ENCODE data around the gene TMEM131. TPM values are rescaled to one million over a fixed set of nuclear protein-coding genes. Genes with fewer than 3 reads are reported as not detected.

TMEM131 gene
- total RNA-seq, 1 donor from 2014 or later = 20.0 TPM

DNA sequence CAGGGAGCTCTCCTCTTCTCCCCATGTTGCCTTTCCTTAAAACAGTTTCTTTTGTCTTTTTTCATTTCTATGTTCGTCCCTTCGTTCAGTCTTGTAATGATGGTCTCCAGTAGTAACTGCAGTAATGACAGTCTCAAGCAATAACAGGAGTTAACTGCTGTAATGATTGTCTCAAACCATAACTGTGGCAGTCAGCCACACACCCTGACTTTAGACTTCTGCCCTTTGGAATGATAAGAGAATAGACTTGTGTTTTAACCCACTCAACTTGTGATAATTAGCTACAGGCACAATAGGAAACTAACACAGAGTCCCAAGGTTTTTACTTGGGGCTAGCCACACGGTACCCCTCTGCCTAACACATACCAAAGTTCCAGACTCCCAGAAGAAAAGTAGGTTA is 12.1 kb downstream of the TMEM131 start:
- no peak overlapping the region for H3K27ac ChIP-seq
- no peak for DNase-seq (ENCODE audit: low spot score in 2 of 2)
- H3K9me3 ChIP-seq = peaks cover 0 to 20% of the 10 kb centered on the region in 2 donors
- H3K4me3 ChIP-seq = no peak overlapping the region
- no peaks in the 10 kb centered on the region for H3K4me1 ChIP-seq
- intact Hi-C loops (cut with DNase I) = no loop called here
- TF ChIP-seq, protein P1, sequence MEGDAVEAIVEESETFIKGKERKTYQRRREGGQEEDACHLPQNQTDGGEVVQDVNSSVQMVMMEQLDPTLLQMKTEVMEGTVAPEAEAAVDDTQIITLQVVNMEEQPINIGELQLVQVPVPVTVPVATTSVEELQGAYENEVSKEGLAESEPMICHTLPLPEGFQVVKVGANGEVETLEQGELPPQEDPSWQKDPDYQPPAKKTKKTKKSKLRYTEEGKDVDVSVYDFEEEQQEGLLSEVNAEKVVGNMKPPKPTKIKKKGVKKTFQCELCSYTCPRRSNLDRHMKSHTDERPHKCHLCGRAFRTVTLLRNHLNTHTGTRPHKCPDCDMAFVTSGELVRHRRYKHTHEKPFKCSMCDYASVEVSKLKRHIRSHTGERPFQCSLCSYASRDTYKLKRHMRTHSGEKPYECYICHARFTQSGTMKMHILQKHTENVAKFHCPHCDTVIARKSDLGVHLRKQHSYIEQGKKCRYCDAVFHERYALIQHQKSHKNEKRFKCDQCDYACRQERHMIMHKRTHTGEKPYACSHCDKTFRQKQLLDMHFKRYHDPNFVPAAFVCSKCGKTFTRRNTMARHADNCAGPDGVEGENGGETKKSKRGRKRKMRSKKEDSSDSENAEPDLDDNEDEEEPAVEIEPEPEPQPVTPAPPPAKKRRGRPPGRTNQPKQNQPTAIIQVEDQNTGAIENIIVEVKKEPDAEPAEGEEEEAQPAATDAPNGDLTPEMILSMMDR (IDR thresholded peaks at IDR 0.05) = no peak
- no peaks in the 10 kb centered on the region for H3K27me3 ChIP-seq
- peaks cover 0 to 5% of the 10 kb centered on the region in 2 donors for H3K36me3 ChIP-seq

DNA sequence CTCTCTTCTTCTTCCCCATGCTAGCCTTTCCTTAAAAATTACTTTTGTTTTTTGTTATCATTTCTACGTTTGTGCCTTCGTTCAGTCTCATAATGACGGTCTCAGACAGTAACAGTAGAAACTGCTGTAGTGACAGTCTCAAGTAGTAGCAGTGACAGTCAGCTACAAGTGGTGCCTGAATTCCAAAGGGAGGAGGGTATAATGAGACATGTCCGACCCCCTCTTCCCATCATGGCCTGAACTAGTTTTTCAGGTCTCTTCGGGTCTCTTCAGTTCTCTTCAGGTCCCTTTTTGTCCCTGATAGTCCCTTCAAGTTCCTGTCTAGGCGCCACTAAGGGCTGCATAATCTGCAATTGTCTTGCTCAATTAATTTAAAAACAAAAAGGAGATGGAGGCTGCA is 12.6 kb downstream of the TMEM131 start:
- Histone ChIP-seq H3K36me3 (peaks cover 0 to 5% of the 10 kb centered on the region in 2 donors), H3K27me3 (no peaks in the 10 kb centered on the region), H3K4me1 (no peaks in the 10 kb centered on the region), H3K9me3 (peaks cover 0 to 14% of the 10 kb centered on the region in 2 donors), H3K4me3 (no peak overlapping the region), H3K27ac (no peak overlapping the region)
- intact Hi-C loops (cut with DNase I) = no loop called here
- TF ChIP-seq, protein P1 (IDR thresholded peaks at IDR 0.05) = no peak
- no peak for DNase-seq (ENCODE audit: low spot score in 2 of 2)

DNA sequence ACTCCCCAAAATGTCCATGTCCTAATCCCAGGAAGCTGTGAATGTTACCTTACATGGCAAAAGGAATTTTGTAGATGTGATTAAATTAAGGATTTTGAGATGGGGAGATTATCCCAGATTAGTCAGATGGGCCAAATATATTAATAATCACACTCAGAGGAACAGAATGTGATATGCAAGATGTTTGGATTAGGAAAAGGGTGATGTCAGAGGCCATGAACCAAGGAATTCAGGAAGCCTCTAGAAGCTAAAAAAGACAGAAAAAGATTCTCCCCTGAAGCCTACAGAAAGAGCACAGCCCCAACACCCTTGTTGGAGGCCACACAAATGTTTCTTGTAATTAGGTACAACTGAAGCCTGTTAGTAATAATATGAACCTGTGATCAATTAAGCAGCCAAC is 13.1 kb downstream of the TMEM131 start:
- Histone ChIP-seq H3K9me3 (peaks cover 0 to 10% of the 10 kb centered on the region in 2 donors), H3K4me3 (no peak overlapping the region), H3K36me3 (peaks cover 0 to 5% of the 10 kb centered on the region in 2 donors), H3K27me3 (no peaks in the 10 kb centered on the region), H3K4me1 (no peaks in the 10 kb centered on the region), H3K27ac (no peak overlapping the region)
- TF ChIP-seq, protein P1 (IDR thresholded peaks at IDR 0.05) = no peak
- no peak for DNase-seq (ENCODE audit: low spot score in 2 of 2)
- intact Hi-C loops (cut with DNase I) = no loop called here

DNA sequence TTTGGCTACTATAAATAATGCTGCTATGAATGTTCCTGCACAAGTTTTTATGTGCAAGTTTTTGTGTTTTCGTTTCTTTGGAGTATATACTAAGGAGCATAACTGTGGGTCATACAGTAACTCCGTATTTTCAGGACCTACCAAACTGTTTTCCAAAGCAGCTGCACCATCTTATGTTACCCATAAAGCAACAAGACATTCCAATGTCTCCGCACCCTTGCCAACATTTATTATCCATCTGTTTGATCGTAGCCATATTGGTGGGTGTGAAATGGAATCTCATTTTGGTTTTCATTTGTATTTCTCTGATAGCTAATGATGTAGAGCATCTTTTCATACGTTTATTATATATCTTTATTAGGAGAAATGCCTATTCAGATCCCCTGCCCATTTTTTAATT is 13.8 kb downstream of the TMEM131 start:
- H3K36me3 ChIP-seq = peaks cover 0 to 5% of the 10 kb centered on the region in 2 donors
- no peak for DNase-seq (ENCODE audit: low spot score in 2 of 2)
- H3K9me3 ChIP-seq = peaks cover 0 to 12% of the 10 kb centered on the region in 2 donors
- TF ChIP-seq, protein P1 (IDR thresholded peaks at IDR 0.05) = no peak
- no peak overlapping the region for H3K27ac ChIP-seq
- H3K4me3 ChIP-seq = no peak overlapping the region
- intact Hi-C loops (cut with DNase I) = no loop called here
- no peaks in the 10 kb centered on the region for H3K27me3 ChIP-seq
- no peaks in the 10 kb centered on the region for H3K4me1 ChIP-seq

DNA sequence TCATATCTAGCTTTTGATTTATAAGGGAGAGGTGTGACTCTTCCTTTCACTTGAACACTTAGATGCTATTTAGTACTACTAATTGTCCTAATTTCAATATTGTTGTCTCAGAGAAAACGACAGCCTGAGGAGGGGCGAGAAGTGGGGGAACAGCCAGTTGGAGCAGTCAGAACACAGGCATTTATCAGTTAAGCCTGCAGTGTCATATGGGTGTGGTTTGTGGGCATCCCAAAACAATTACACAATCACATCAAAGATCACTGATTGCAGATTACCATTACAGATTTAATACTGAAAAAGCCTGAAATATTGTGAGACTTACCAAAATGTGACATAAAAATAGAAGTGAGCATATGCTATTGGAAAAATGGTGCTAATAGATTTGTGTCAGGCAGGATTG is 15.8 kb downstream of the TMEM131 start:
- TF ChIP-seq, protein P1 (IDR thresholded peaks at IDR 0.05) = no peak
- intact Hi-C loops (cut with DNase I) = no loop called here
- H3K9me3 ChIP-seq = peaks cover 0 to 21% of the 10 kb centered on the region in 2 donors
- H3K27me3 ChIP-seq = no peaks in the 10 kb centered on the region
- H3K27ac ChIP-seq = no peak overlapping the region
- DNase-seq (ENCODE audit: low spot score in 2 of 2) = no peak
- H3K4me1 ChIP-seq = no peaks in the 10 kb centered on the region
- peaks cover 0 to 5% of the 10 kb centered on the region in 2 donors for H3K36me3 ChIP-seq
- H3K4me3 ChIP-seq = no peak overlapping the region

DNA sequence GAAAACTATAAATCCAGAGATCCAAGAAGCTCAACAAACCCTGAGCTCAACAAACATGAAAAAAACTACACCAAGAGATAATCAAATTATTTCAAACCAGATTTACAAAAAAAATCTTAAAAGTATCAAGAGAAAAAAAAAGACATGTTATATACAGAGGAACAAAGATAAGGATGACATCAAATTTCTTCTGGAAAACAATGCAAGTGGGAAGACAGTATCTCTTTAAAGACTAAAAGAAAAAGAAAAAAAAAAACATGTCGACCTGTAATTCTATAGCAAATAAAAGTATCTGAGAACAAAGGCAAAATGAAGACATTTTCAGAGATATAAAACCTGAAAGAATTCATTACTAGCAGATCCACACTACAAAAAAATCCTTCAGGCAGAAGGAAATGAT is 21.3 kb downstream of the TMEM131 start:
- Histone ChIP-seq H3K36me3 (no peaks in the 10 kb centered on the region), H3K4me3 (no peak overlapping the region), H3K9me3 (peaks cover 0 to 35% of the 10 kb centered on the region in 2 donors), H3K4me1 (peaks cover 5 to 8% of the 10 kb centered on the region in 2 donors), H3K27ac (no peak overlapping the region), H3K27me3 (no peaks in the 10 kb centered on the region)
- intact Hi-C loops (cut with DNase I) = no loop called here
- TF ChIP-seq, protein P1 (IDR thresholded peaks at IDR 0.05) = no peak
- DNase-seq (ENCODE audit: low spot score in 2 of 2) = no peak

Measured in ascending aorta (tissue), 2 donors.